IMR-90 (cell line): ENCODE data around the gene PRKCE.

Source experiments
- CHD1 ChIP-seq: IDR thresholded peaks from 2 replicates; pipeline ENCODE4 v1.6.1; 2012; ENCODE audit warnings: low read depth, low read length, improper control_type of control experiment
- CTCF ChIP-seq: conservative IDR thresholded peaks from 2 replicates; pipeline ENCODE4 v1.5.1; 2012; ENCODE audit warnings: mild to moderate bottlenecking, low read depth, low read length, improper control_type of control experiment
- ELK1 ChIP-seq: fragments of 150-350 bp; IDR thresholded peaks from 2 replicates; pipeline ENCODE4 v1.6.1; 2016; ENCODE audit warnings: low read depth, mild to moderate bottlenecking, low read length, moderate library complexity, borderline replicate concordance
- MAZ ChIP-seq: IDR thresholded peaks from 2 replicates; pipeline ENCODE4 v1.6.1; 2012; ENCODE audit warnings: low read depth, mild to moderate bottlenecking, low read length, improper control_type of control experiment, moderate library complexity, borderline replicate concordance
- NFE2L2 ChIP-seq: fragments of 150-350 bp; IDR thresholded peaks from 2 replicates; pipeline ENCODE4 v1.6.1; 2016; ENCODE audit warnings: low read depth, mild to moderate bottlenecking, low read length
- POLR2A ChIP-seq: IDR thresholded peaks from 2 replicates; pipeline ENCODE4 v1.6.1; 2012; ENCODE audit warnings: mild to moderate bottlenecking, low read depth, low read length
- RAD21 ChIP-seq: IDR thresholded peaks from 2 replicates; pipeline ENCODE4 v1.6.1; 2012; ENCODE audit warnings: low read length, improper control_type of control experiment
- RCOR1 ChIP-seq: IDR thresholded peaks from 2 replicates; pipeline ENCODE4 v1.6.1; 2012; ENCODE audit warnings: mild to moderate bottlenecking, low read length, improper control_type of control experiment; ENCODE audit not compliant: insufficient replicate concordance
- RFX5 ChIP-seq: IDR thresholded peaks from 2 replicates; pipeline ENCODE4 v1.8.0; 2012; ENCODE audit warnings: low read depth, mild to moderate bottlenecking, low read length, moderate library complexity
- SMC3 ChIP-seq: fragments of 150-350 bp; IDR thresholded peaks from 2 replicates; pipeline ENCODE4 v1.6.1; 2016; ENCODE audit warnings: low read depth, mild to moderate bottlenecking, antibody characterized with exemption, low read length, moderate library complexity
- USF2 ChIP-seq: fragments of 150-350 bp; IDR thresholded peaks from 2 replicates; pipeline ENCODE4 v1.6.1; 2017; ENCODE audit warnings: mild to moderate bottlenecking, antibody characterized with exemption, low read length, low read depth

DNA sequence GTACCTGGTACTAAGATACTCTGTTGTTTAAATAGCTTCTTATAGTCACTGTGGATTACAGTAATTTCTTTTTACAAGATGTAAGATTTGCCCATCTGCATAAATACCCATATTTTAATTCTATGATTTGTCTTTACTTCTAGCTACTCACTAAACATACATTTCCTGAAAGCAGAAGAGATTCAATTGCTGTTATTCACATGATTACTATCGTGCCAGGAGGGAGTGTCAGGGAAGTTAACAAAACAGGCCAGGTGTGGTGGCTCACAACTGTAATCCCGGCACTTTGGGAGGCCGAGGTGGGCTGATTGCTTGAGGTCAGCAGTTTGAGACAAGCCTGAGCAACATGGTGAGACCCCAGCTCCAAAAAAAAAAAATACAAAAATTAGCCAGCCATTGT is 33.8 kb downstream of the PRKCE start:
- no peak for TF ChIP-seq CTCF
- TF ChIP-seq RAD21 = no peak
- TF ChIP-seq RFX5 = no peak
- no peak for TF ChIP-seq USF2
- TF ChIP-seq MAZ = no peak
- TF ChIP-seq SMC3 = no peak
- no peak for TF ChIP-seq POLR2A
- no peak for TF ChIP-seq RCOR1
- TF ChIP-seq NFE2L2 = no peak
- no peak for TF ChIP-seq ELK1
- no peak for TF ChIP-seq CHD1
